ENCODE data around the gene P4HA2.
A peak's percentile ranks its signal among the peaks of the same experiment; 100 is the strongest.

The P4HA2 gene

GRCh38 chr5:132264546-132265335 lies 37.1 kb upstream of the P4HA2 start:
- DNase-seq (ENCODE audit: low spot score), result peak; percentile 34

- DNase-seq (ENCODE audit: low spot score), result peak; percentile 46
These were observed 36.1 kb upstream of the P4HA2 start for GRCh38 chr5:132263548-132264261.

GRCh38 chr5:132262882-132263547 lies 35.4 kb upstream of the P4HA2 start:
- DNase-seq (ENCODE audit: low spot score), result no peak

- peak; percentile 34 for DNase-seq (ENCODE audit: low spot score)
These were observed 34.5 kb upstream of the P4HA2 start for GRCh38 chr5:132261881-132262845.

- DNase-seq (ENCODE audit: low spot score), result peak; percentile 57
These were observed 33.3 kb upstream of the P4HA2 start for GRCh38 chr5:132260714-132261551.

- peak; percentile 59 for DNase-seq (ENCODE audit: low spot score)
These were observed 32.4 kb upstream of the P4HA2 start for GRCh38 chr5:132260051-132260450.

GRCh38 chr5:132259069-132259851 lies 31.6 kb upstream of the P4HA2 start:
- DNase-seq (ENCODE audit: low spot score), result peak; percentile 84

GRCh38 chr5:132258102-132259068 lies 30.7 kb upstream of the P4HA2 start:
- DNase-seq (ENCODE audit: low spot score), result no peak

GRCh38 chr5:132257131-132258101 lies 29.8 kb upstream of the P4HA2 start, which contains the start of gene PDLIM4:
Gene PDLIM4 (plus strand): TSS chr5:132257696. CDS start chr5:132257735, 39 bp downstream.
- DNase-seq (ENCODE audit: low spot score), result peak; percentile 86

GRCh38 chr5:132256783-132257130 lies 29.1 kb upstream of the P4HA2 start:
- no peak for DNase-seq (ENCODE audit: low spot score)

- DNase-seq (ENCODE audit: low spot score), result peak; percentile 22
These were observed 28.6 kb upstream of the P4HA2 start for GRCh38 chr5:132256086-132256782.

- DNase-seq (ENCODE audit: low spot score), result peak; percentile 42
These were observed 26.8 kb upstream of the P4HA2 start for GRCh38 chr5:132254321-132254977.

GRCh38 chr5:132253452-132254320 lies 26.0 kb upstream of the P4HA2 start:
- DNase-seq (ENCODE audit: low spot score), result peak; percentile 54

- peak; percentile 41 for DNase-seq (ENCODE audit: low spot score)
These were observed 25.4 kb upstream of the P4HA2 start for GRCh38 chr5:132253008-132253441.

GRCh38 chr5:132251220-132251725 lies 23.6 kb upstream of the P4HA2 start:
- DNase-seq (ENCODE audit: low spot score), result peak; percentile 65

All from left forelimb (tissue), 1 donor.